Fibroblast of the aortic adventitia (primary cell): ENCODE data around the gene ZFAND3. TPM values are rescaled to one million over a fixed set of nuclear protein-coding genes. Genes with fewer than 3 reads are reported as not detected.

Source experiments
- DNase-seq: peaks from one replicate; pipeline ENCODE4 v3.0.0-alpha.2; 2010; ENCODE audit warnings: low read depth
- H3K4me3 ChIP-seq: 2 replicates; pipeline ENCODE4 v1.5.1; 2011; ENCODE audit warnings: low read depth, mild to moderate bottlenecking, control low read depth, low read length, moderate library complexity
- total RNA-seq: library from RNA; depleted of rRNA; stranded (reverse); fragments of >200 nt; gene quantifications from 2 replicates; pipeline ENCODE4 v1.2.3, GENCODE V29; 2012; ENCODE audit warnings: low replicate concordance
- TF ChIP-seq, protein P1 (sequence below): IDR thresholded peaks from 2 replicates; pipeline ENCODE4 v1.5.1; 2011; ENCODE audit warnings: mild to moderate bottlenecking, low read length, control low read depth, inconsistent platforms; ENCODE audit not compliant: insufficient read depth

The ZFAND3 gene
- total RNA-seq, 1 donor = 31.3 TPM

DNA sequence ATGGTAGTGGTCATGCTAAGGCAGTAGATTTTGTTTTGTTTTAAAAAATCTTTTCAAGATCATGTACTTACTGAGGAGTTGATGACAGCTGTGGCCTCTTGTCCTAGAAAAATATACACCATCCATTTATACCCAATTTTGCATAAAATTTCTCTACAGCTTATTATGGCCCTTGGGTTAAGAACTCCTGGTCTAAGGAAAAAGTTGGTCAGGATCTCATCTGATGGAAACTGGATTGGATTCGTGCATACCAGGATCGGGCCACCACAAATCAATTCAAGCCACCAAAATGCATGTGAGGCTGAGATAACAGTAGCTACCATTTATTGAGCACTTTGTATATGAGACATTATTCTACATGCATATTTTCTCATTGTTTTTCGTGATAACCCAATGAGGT lies 244.4 kb downstream of the ZFAND3 start:
- TF ChIP-seq, protein P1, sequence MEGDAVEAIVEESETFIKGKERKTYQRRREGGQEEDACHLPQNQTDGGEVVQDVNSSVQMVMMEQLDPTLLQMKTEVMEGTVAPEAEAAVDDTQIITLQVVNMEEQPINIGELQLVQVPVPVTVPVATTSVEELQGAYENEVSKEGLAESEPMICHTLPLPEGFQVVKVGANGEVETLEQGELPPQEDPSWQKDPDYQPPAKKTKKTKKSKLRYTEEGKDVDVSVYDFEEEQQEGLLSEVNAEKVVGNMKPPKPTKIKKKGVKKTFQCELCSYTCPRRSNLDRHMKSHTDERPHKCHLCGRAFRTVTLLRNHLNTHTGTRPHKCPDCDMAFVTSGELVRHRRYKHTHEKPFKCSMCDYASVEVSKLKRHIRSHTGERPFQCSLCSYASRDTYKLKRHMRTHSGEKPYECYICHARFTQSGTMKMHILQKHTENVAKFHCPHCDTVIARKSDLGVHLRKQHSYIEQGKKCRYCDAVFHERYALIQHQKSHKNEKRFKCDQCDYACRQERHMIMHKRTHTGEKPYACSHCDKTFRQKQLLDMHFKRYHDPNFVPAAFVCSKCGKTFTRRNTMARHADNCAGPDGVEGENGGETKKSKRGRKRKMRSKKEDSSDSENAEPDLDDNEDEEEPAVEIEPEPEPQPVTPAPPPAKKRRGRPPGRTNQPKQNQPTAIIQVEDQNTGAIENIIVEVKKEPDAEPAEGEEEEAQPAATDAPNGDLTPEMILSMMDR = no peak
- DNase-seq = no peak
- no peak overlapping the region for H3K4me3 ChIP-seq

GRCh38 chr6:38064431-38064830 lies 244.9 kb downstream of the ZFAND3 start:
- DNase-seq = no peak
- TF ChIP-seq, protein P1 = no peak

DNA sequence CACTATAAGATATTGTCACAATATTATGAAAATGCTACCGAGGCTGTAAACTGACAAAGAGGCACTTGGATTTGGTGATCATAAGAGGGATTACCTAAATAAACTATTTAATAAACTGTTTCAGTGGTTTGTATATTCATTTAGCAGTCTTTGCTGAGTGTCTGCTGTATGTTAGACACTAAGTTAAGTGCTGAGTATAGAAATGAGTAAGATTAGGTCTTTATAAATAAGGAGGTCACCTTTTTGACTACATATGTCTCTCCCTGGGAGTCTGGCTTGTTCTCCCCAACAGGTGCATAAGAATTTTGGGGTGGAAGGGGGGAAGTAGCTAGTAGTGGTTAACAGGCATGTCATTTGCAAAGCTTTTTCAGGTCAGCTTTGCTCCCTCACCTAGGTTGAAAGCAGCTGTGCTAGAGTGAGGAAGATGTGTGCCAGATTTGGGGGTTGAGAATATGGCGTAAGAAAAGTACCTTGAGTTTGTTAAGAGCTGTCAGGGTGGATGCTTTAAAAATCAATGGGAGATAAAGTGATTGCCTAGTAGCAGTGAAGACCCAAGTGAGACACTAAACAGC lies 246.3 kb downstream of the ZFAND3 start:
- DNase-seq = no peak
- H3K4me3 ChIP-seq = no peak overlapping the region
- TF ChIP-seq, protein P1 = no peak

More at GRCh38 chr6:38064431-38064830, 244.9 kb downstream of the ZFAND3 start:
- no peak overlapping the region for H3K4me3 ChIP-seq

DNA sequence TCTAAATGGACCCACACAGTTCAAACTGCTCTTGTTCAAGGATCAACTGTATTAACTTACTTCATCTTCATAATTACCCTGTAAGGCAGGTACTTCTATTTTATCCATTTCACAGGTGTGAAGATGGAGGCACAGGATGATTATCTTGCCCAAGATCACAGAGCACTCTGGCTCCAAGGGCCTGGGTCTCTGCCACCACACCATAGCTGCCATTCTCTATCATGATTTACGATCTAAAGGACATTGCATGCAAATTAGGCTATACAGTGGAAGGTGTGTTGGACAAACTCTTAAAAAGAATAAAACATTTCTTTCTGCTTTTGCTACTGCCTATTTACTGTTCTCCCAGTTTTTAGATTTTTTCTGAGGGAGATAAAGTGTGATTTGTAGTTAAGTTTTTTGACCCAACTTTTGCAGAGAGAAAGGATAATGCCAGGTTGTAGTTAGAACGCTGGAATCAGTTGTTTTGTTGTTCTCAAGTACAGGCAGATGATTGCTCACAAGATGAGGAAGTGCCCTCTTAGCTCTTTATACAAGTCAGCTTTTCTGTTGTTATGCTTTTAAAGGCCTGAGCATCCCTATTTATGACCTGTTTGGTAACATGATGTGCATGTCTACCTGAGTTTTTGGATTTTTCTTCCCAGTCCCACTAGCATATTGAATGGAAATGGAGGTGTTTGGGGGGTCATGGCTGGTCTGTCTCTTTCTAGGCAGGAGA lies 247.9 kb downstream of the ZFAND3 start:
- TF ChIP-seq, protein P1 = no peak
- DNase-seq = no peak
- no peak overlapping the region for H3K4me3 ChIP-seq

- TF ChIP-seq, protein P1 = no peak
- H3K4me3 ChIP-seq = no peak overlapping the region
- no peak for DNase-seq
Observed at GRCh38 chr6:38068854-38069590, 249.5 kb downstream of the ZFAND3 start.

DNA sequence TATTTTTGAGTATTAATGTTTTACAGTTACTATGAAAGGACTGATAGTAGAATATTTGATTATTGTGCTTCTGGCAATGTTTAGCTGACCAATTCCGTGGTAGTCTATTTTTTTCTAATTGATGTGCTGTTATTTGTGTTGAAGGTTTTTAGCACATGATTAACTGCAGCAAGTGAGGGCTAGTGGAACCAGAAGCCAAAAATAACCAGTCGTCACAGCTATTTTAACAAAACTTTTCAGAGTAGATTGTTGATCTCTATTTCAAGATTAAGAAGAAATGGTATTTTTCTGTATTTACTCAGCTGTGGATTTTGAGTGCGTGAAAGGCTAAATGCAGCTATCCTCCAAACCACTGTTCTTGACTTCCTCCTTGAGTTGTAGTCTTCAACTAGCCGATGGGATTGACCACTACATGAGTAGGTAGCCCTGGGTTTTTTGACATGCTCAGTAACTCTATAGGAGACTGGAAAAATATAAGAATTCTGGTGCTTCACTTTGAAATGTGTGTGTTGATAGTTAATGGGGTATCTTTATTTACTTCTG lies 258.0 kb downstream of the ZFAND3 start:
- no peak for DNase-seq

More for the DNA sequence above, 258.0 kb downstream of the ZFAND3 start:
- no peak overlapping the region for H3K4me3 ChIP-seq
- TF ChIP-seq, protein P1 = no peak
